ENCODE results near the gene GALNT18.

Gene GALNT18

DNA sequence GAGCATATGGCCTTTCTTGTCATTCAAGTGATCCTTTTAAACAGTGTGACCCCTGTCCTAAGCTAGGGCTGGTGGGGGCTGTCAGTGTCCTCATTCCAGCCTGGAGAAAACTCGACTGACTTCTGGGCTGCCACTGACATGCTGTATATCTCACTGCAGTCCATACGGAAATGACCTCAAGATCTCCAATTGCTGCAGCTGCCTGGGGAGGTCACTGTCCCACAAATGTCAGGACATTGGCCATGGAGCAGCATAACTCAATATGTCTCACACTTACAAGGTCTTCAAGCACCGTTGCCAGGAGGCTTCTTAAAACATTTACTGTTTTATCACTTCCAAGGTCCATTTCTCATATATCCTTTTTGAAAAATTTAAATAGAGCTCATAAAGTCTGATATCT is 240.9 kb downstream of the GALNT18 start:
- no peaks in the 10 kb centered on the region for H3K4me1 ChIP-seq (ENCODE audit: control extremely low read depth in 1 of 4, control insufficient read depth in 4 of 4, insufficient read depth in 4 of 4, low read length in 3 of 4)
- 96% methylated on average over 2 of the region's 3 CpGs for WGBS (ENCODE audit: insufficient coverage)
- CTCF ChIA-PET: no interaction called here
- DNase-seq: no peak
- H3K9me3 ChIP-seq (ENCODE audit: control extremely low read depth in 1 of 5, control insufficient read depth in 4 of 5, insufficient read depth in 2 of 5, low read depth in 1 of 5, low read length in 4 of 5): no peaks in the 10 kb centered on the region
- POLR2A ChIA-PET: no interaction called here
- H3K4me3 ChIP-seq (ENCODE audit: control insufficient read depth in 1 of 7, extremely low read depth in 1 of 7, insufficient read depth in 4 of 7, low read depth in 2 of 7, low read length in 6 of 7): no peak overlapping the region
- H3K27ac ChIP-seq (ENCODE audit: insufficient read depth in 1 of 2, low read depth in 1 of 2, low read length in 2 of 2, poor library complexity in 1 of 2, severe bottlenecking in 2 of 2): no peak overlapping the region
- H3K27me3 ChIP-seq (replicated peaks in 2 of 5; ENCODE audit: control insufficient read depth in 4 of 5, insufficient read depth in 5 of 5, low read length in 4 of 5): peaks cover 0 to 4% (median 0%) of the 10 kb centered on the region in 5 experiments
- H3K36me3 ChIP-seq (ENCODE audit: control insufficient read depth in 4 of 4, insufficient read depth in 4 of 4, low read length in 3 of 4): no peaks in the 10 kb centered on the region

DNA sequence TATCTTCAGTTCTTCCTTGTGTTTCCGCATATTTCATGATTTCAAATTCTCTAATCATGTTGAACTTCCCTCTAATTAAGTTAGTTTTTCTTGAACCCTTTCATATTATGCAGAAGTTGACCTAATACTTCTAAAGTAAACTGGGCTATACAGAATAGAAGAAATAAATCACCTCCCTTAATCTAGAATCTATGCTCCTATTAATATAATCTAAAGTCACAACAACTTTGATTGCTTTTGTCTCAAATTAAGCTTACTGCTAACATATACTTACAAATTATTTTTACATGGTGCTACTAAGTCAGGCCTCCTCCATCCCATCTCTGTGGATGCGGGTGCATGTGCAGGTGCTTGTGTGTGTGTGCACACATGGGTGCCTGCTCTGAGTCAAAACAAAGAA is 241.5 kb downstream of the GALNT18 start:
- CTCF ChIA-PET: no interaction called here
- Histone ChIP-seq H3K27ac (ENCODE audit: insufficient read depth in 1 of 2, low read depth in 1 of 2, low read length in 2 of 2, poor library complexity in 1 of 2, severe bottlenecking in 2 of 2) (no peak overlapping the region), H3K4me3 (ENCODE audit: control insufficient read depth in 1 of 7, extremely low read depth in 1 of 7, insufficient read depth in 4 of 7, low read depth in 2 of 7, low read length in 6 of 7) (no peak overlapping the region), H3K36me3 (ENCODE audit: control insufficient read depth in 4 of 4, insufficient read depth in 4 of 4, low read length in 3 of 4) (no peaks in the 10 kb centered on the region), H3K4me1 (ENCODE audit: control extremely low read depth in 1 of 4, control insufficient read depth in 4 of 4, insufficient read depth in 4 of 4, low read length in 3 of 4) (no peaks in the 10 kb centered on the region), H3K9me3 (ENCODE audit: control extremely low read depth in 1 of 5, control insufficient read depth in 4 of 5, insufficient read depth in 2 of 5, low read depth in 1 of 5, low read length in 4 of 5) (no peaks in the 10 kb centered on the region), H3K27me3 (replicated peaks in 2 of 5; ENCODE audit: control insufficient read depth in 4 of 5, insufficient read depth in 5 of 5, low read length in 4 of 5) (peaks cover 0 to 4% (median 0%) of the 10 kb centered on the region in 5 experiments)
- DNase-seq: no peak
- WGBS (ENCODE audit: insufficient coverage): no CpG with 5 or more reads among the region's 2 CpGs
- POLR2A ChIA-PET: no interaction called here

DNA sequence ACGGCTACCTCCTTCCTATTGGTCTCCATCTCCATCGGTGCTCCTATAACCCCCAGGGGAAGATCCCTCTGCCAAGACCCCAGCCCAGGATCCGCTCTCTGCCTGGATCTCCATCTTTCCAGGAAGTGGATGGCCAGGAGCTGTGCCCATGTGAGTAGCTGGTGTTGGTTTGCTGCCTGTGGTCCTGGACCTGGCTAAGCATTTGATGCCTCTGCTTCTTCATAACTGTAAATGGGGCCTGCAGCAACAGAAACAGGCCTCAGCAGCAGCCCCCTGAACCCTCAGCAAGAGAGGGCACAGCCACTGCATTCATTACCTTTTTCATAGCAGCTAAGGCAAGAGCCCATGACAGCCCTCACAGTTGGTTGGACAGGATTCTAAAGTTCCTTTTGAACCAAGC is 242.1 kb downstream of the GALNT18 start:
- no peak overlapping the region for H3K27ac ChIP-seq (ENCODE audit: insufficient read depth in 1 of 2, low read depth in 1 of 2, low read length in 2 of 2, poor library complexity in 1 of 2, severe bottlenecking in 2 of 2)
- ChIA-PET CTCF (no interaction called here), POLR2A (no interaction called here)
- peaks cover 0 to 4% (median 0%) of the 10 kb centered on the region in 5 experiments for H3K27me3 ChIP-seq (replicated peaks in 2 of 5; ENCODE audit: control insufficient read depth in 4 of 5, insufficient read depth in 5 of 5, low read length in 4 of 5)
- DNase-seq: no peak
- H3K4me1 ChIP-seq (ENCODE audit: control extremely low read depth in 1 of 4, control insufficient read depth in 4 of 4, insufficient read depth in 4 of 4, low read length in 3 of 4): no peaks in the 10 kb centered on the region
- no peaks in the 10 kb centered on the region for H3K9me3 ChIP-seq (ENCODE audit: control extremely low read depth in 1 of 5, control insufficient read depth in 4 of 5, insufficient read depth in 2 of 5, low read depth in 1 of 5, low read length in 4 of 5)
- no peak overlapping the region for H3K4me3 ChIP-seq (ENCODE audit: control insufficient read depth in 1 of 7, extremely low read depth in 1 of 7, insufficient read depth in 4 of 7, low read depth in 2 of 7, low read length in 6 of 7)
- 100% methylated on average over 1 of the region's 3 CpGs for WGBS (ENCODE audit: insufficient coverage)
- H3K36me3 ChIP-seq (ENCODE audit: control insufficient read depth in 4 of 4, insufficient read depth in 4 of 4, low read length in 3 of 4): no peaks in the 10 kb centered on the region

DNA sequence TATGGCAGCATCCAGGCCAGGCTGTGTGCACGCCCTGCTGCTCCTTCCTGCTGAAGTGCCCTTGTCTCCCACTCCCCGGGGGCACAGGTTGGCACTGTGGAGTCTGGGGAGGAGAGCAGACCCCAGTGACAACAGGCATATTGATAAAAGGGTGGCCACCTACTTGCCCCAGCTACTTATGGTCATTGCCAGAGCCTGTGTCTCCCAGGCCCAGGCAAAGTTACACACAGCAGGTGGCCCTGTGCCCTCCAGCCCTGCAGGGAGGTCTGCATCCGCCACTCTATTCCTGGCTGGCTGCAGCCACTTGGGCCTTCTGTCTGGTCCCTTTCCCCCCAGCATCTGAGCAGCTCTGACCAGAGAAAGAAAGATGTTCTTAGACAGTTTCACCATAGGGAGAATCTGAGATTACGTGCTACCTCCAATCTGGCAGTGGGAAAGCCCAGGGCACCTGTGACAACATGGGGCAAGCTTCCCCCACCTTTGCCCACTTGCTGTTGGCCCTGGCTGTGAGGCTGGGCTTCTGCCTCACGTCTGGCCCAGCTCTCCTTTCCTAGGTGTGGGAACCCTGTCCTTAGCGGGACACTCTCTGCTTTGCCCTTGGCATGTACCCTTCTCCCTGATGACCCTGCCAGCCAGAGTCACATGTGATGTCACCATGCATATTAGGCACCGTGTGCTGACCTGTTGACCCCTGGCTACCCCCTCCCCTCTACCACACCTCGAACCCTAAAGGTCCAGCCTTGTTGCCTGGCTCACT is 243.4 kb downstream of the GALNT18 start:
- DNase-seq: no peak
- 94% methylated on average over 7 of the region's 8 CpGs for WGBS (ENCODE audit: insufficient coverage)
- Histone ChIP-seq H3K27me3 (replicated peaks in 2 of 5; ENCODE audit: control insufficient read depth in 4 of 5, insufficient read depth in 5 of 5, low read length in 4 of 5) (peaks cover 0 to 4% (median 0%) of the 10 kb centered on the region in 5 experiments), H3K27ac (ENCODE audit: insufficient read depth in 1 of 2, low read depth in 1 of 2, low read length in 2 of 2, poor library complexity in 1 of 2, severe bottlenecking in 2 of 2) (no peak overlapping the region), H3K4me1 (ENCODE audit: control extremely low read depth in 1 of 4, control insufficient read depth in 4 of 4, insufficient read depth in 4 of 4, low read length in 3 of 4) (no peaks in the 10 kb centered on the region), H3K36me3 (ENCODE audit: control insufficient read depth in 4 of 4, insufficient read depth in 4 of 4, low read length in 3 of 4) (no peaks in the 10 kb centered on the region), H3K4me3 (ENCODE audit: control insufficient read depth in 1 of 7, extremely low read depth in 1 of 7, insufficient read depth in 4 of 7, low read depth in 2 of 7, low read length in 6 of 7) (no peak overlapping the region), H3K9me3 (ENCODE audit: control extremely low read depth in 1 of 5, control insufficient read depth in 4 of 5, insufficient read depth in 2 of 5, low read depth in 1 of 5, low read length in 4 of 5) (no peaks in the 10 kb centered on the region)
- ChIA-PET CTCF (no interaction called here), POLR2A (no interaction called here)

DNA sequence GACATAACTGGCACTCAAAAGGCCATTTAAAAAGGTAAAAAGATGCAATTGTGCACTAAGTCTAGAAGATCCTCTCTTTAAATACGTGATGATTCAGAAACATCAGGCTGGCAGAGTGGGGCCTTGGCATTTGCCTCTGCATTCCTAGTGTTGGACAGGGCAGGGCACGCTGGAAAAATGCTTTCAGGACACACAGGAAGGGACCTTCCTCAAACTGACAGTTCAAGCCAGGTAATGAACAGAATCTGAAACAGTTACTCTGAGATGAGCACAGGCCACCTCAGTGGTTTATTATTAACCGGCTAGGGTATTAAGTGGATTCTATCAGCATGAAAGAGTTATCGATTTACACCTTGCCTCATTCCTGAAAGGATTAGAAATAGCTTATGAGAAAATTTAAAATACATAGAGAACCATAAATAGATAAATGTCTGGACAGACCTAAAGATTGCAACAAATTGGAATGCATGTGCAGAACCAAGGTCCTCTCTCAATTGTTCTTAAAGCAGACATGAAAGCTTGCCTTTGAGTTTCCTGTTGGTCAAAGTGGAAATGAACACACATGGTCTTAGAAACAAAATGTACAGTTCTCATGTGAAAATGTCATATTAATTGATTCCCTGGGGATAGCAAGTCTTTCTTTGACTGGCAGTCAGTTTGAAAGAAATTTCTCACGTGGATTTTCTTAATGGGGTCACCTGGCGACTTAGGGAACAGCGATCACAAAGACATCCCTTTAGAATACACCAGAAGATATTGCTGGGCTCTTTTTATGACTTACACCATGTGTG is 247.3 kb downstream of the GALNT18 start:
- Histone ChIP-seq H3K4me3 (ENCODE audit: control insufficient read depth in 1 of 7, extremely low read depth in 1 of 7, insufficient read depth in 4 of 7, low read depth in 2 of 7, low read length in 6 of 7) (no peak overlapping the region), H3K27ac (ENCODE audit: insufficient read depth in 1 of 2, low read depth in 1 of 2, low read length in 2 of 2, poor library complexity in 1 of 2, severe bottlenecking in 2 of 2) (no peak overlapping the region), H3K36me3 (ENCODE audit: control insufficient read depth in 4 of 4, insufficient read depth in 4 of 4, low read length in 3 of 4) (no peaks in the 10 kb centered on the region), H3K9me3 (ENCODE audit: control extremely low read depth in 1 of 5, control insufficient read depth in 4 of 5, insufficient read depth in 2 of 5, low read depth in 1 of 5, low read length in 4 of 5) (no peaks in the 10 kb centered on the region), H3K27me3 (replicated peaks in 2 of 5; ENCODE audit: control insufficient read depth in 4 of 5, insufficient read depth in 5 of 5, low read length in 4 of 5) (no peaks in the 10 kb centered on the region), H3K4me1 (ENCODE audit: control extremely low read depth in 1 of 4, control insufficient read depth in 4 of 4, insufficient read depth in 4 of 4, low read length in 3 of 4) (no peaks in the 10 kb centered on the region)
- 96% methylated on average over 5 of the region's 7 CpGs for WGBS (ENCODE audit: insufficient coverage)
- ChIA-PET CTCF (no interaction called here), POLR2A (no interaction called here)
- no peak for DNase-seq

DNA sequence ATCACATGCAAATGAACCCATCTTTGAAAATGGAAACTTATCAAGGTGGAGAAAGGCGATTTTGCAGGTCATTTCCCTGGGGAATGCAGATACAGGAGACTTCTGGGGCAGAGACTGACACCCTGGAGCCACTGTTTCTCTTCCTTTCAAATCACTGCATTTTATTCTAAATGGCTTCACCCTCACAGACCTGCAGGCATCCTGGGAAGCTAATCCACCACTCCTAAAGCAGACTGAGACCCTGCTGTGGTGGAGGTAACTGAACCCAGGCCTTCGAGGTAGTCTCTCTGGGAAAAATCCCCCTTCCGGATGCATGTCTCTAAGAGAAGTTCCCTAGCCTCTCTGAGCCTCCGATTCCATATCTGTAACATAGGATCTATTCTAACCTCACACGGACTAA is 247.9 kb downstream of the GALNT18 start:
- POLR2A ChIA-PET: no interaction called here
- no peak overlapping the region for H3K4me3 ChIP-seq (ENCODE audit: control insufficient read depth in 1 of 7, extremely low read depth in 1 of 7, insufficient read depth in 4 of 7, low read depth in 2 of 7, low read length in 6 of 7)

DNA sequence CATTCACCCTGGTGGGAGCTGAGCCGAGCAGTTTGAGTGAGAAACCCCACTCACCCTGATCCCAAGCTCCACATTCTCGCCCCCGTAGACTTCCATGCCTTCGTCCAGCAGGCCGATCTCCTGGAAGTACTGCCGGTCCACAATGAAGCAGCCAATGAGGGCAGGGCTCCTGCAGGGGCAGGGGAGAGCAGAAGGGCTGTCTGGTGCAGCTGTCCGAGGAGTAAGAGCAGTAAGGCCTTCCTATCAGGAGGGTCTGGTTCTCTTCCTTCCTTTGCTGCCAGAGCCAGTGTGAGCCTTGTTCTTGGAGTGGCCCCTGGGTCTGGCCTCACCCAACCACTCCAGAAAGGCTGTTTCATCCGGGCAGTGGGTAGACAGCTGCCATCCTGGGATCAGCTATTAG is 249.3 kb downstream of the GALNT18 start:
- no peak overlapping the region for H3K4me3 ChIP-seq (ENCODE audit: control insufficient read depth in 1 of 7, extremely low read depth in 1 of 7, insufficient read depth in 4 of 7, low read depth in 2 of 7, low read length in 6 of 7)
- H3K36me3 ChIP-seq (ENCODE audit: control insufficient read depth in 4 of 4, insufficient read depth in 4 of 4, low read length in 3 of 4): no peaks in the 10 kb centered on the region
- H3K27me3 ChIP-seq (replicated peaks in 2 of 5; ENCODE audit: control insufficient read depth in 4 of 5, insufficient read depth in 5 of 5, low read length in 4 of 5): no peaks in the 10 kb centered on the region
- ChIA-PET CTCF (no interaction called here), POLR2A (no interaction called here)
- H3K4me1 ChIP-seq (ENCODE audit: control extremely low read depth in 1 of 4, control insufficient read depth in 4 of 4, insufficient read depth in 4 of 4, low read length in 3 of 4): no peaks in the 10 kb centered on the region
- peaks cover 0 to 4% (median 1%) of the 10 kb centered on the region in 5 experiments for H3K9me3 ChIP-seq (ENCODE audit: control extremely low read depth in 1 of 5, control insufficient read depth in 4 of 5, insufficient read depth in 2 of 5, low read depth in 1 of 5, low read length in 4 of 5)
- H3K27ac ChIP-seq (ENCODE audit: insufficient read depth in 1 of 2, low read depth in 1 of 2, low read length in 2 of 2, poor library complexity in 1 of 2, severe bottlenecking in 2 of 2): no peak overlapping the region
- no peak for DNase-seq
- WGBS (ENCODE audit: insufficient coverage): 100% methylated on average over 5 of the region's 8 CpGs

More for the DNA sequence above, 247.9 kb downstream of the GALNT18 start:
- Histone ChIP-seq H3K9me3 (ENCODE audit: control extremely low read depth in 1 of 5, control insufficient read depth in 4 of 5, insufficient read depth in 2 of 5, low read depth in 1 of 5, low read length in 4 of 5) (no peaks in the 10 kb centered on the region), H3K4me1 (ENCODE audit: control extremely low read depth in 1 of 4, control insufficient read depth in 4 of 4, insufficient read depth in 4 of 4, low read length in 3 of 4) (no peaks in the 10 kb centered on the region), H3K36me3 (ENCODE audit: control insufficient read depth in 4 of 4, insufficient read depth in 4 of 4, low read length in 3 of 4) (no peaks in the 10 kb centered on the region), H3K27ac (ENCODE audit: insufficient read depth in 1 of 2, low read depth in 1 of 2, low read length in 2 of 2, poor library complexity in 1 of 2, severe bottlenecking in 2 of 2) (no peak overlapping the region), H3K27me3 (replicated peaks in 2 of 5; ENCODE audit: control insufficient read depth in 4 of 5, insufficient read depth in 5 of 5, low read length in 4 of 5) (no peaks in the 10 kb centered on the region)
- 97% methylated on average over 5 of the region's 5 CpGs for WGBS (ENCODE audit: insufficient coverage)
- CTCF ChIA-PET: no interaction called here
- DNase-seq: no peak

Measured in common myeloid progenitor, CD34-positive (primary cell).